OCI-LY3 (cell line): ENCODE data around the gene TPI1.

ENCODE experiments used
- EZH2phosphoT487 ChIP-seq: fragments of 200-600 bp; shearing (Covaris generic); IDR thresholded peaks from 2 replicates; pipeline ENCODE4 v1.6.1; 2018; ENCODE audit warnings: antibody characterized with exemption, mixed run types, low read depth
- TF ChIP-seq, protein P1 (sequence below): fragments of 200-600, 300-600 bp; sonication (generic); IDR thresholded peaks from 2 replicates; pipeline ENCODE4 v1.5.1; 2014; ENCODE audit warnings: antibody characterized with exemption, low read length, low read depth

DNA sequence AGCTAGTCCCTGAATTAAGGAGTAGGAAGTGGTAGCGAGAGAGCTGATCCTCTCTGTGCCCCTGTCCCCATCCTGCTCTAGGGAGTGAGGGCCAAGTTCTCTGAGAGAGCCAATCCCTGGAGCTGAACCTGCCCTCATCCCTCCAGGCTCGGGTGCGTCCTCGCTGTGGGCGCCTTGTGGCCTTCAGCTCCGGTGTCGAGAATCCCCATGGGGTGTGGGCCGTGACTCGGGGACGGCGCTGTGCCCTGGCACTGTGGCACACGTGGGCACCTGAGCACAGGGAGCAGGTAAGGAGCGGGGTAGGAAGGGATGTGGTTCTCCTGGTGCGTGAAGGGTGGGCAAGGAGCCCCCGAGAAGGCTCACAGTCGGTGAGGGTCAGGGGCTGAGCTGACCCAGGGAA lies 28.5 kb upstream of the TPI1 start:
- TF ChIP-seq, protein P1, sequence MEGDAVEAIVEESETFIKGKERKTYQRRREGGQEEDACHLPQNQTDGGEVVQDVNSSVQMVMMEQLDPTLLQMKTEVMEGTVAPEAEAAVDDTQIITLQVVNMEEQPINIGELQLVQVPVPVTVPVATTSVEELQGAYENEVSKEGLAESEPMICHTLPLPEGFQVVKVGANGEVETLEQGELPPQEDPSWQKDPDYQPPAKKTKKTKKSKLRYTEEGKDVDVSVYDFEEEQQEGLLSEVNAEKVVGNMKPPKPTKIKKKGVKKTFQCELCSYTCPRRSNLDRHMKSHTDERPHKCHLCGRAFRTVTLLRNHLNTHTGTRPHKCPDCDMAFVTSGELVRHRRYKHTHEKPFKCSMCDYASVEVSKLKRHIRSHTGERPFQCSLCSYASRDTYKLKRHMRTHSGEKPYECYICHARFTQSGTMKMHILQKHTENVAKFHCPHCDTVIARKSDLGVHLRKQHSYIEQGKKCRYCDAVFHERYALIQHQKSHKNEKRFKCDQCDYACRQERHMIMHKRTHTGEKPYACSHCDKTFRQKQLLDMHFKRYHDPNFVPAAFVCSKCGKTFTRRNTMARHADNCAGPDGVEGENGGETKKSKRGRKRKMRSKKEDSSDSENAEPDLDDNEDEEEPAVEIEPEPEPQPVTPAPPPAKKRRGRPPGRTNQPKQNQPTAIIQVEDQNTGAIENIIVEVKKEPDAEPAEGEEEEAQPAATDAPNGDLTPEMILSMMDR, result no peak
- TF ChIP-seq EZH2phosphoT487, result no peak
